Tibial artery (tissue), 4 donors: Measurements from ENCODE around the gene SLC25A21.

Experiments used
- DNase-seq, 2 donors: peaks; one replicate each; pipeline ENCODE4 v3.0.0-alpha.2; 2019
- H3K27ac ChIP-seq, 2 donors: fragments of 200-600 bp; sonication (generic) in 1 of 2; 1 replicate in 1 of 2; 2 replicates in 1 of 2; pipeline ENCODE4 v1.5.1; 2018 to 2019; ENCODE audit warnings: mild to moderate bottlenecking in 1 of 2
- H3K27me3 ChIP-seq, 2 donors: fragments of 200-600 bp; sonication (generic) in 1 of 2; one replicate each; pipeline versions ENCODE4 v1.5.1 to v1.6.0; 2016 to 2019
- H3K36me3 ChIP-seq, 3 donors: fragments of 200-600 bp; sonication (generic) in 2 of 3; one replicate each; pipeline ENCODE4 v1.5.1; 2016 to 2019; ENCODE audit warnings: mild to moderate bottlenecking in 2 of 3
- H3K4me1 ChIP-seq, 4 donors: fragments of 200-600 bp; sonication (generic) in 2 of 4; 1 replicate in 3 of 4; 2 replicates in 1 of 4; pipeline ENCODE4 v1.5.1; 2016 to 2019
- H3K4me3 ChIP-seq, 2 donors: fragments of 200-600 bp; sonication (generic) in 1 of 2; 1 replicate in 1 of 2; 2 replicates in 1 of 2; pipeline ENCODE4 v1.5.1; 2018 to 2019; ENCODE audit warnings: mild to moderate bottlenecking in 2 of 2
- H3K9me3 ChIP-seq, 3 donors: fragments of 200-600 bp; sonication (generic) in 1 of 3; one replicate each; pipeline ENCODE4 v1.5.1; 2016 to 2019
- CTCF ChIP-seq, 2 experiments: fragments of 200-600 bp in 1 of 2; fragments of 450-650 bp in 1 of 2; IDR thresholded peaks; one replicate each; pipeline ENCODE4 v1.5.1; 2017 to 2019; ENCODE audit warnings: antibody characterized with exemption in 2 of 2, mild to moderate bottlenecking in 1 of 2, moderate library complexity in 1 of 2
- intact Hi-C: fragments of 100-400 bp; cut with DNase I; formaldehyde crosslinking; loops from one replicate; pipeline ENCODE4 v1.15.0; 2023; ENCODE audit warnings: low total_unique reads

The SLC25A21 gene

GRCh38 chr14:36848213-36848612 lies 324.2 kb downstream of the SLC25A21 start:
- H3K27ac ChIP-seq = no peak overlapping the region
- no peaks in the 10 kb centered on the region for H3K4me1 ChIP-seq
- no peaks in the 10 kb centered on the region for H3K27me3 ChIP-seq
- no peaks in the 10 kb centered on the region for H3K36me3 ChIP-seq
- no peaks in the 10 kb centered on the region for H3K9me3 ChIP-seq
- intact Hi-C loops = no loop called here
- TF ChIP-seq CTCF (IDR thresholded peaks at IDR 0.05) = no peak
- DNase-seq = no peak
- no peak overlapping the region for H3K4me3 ChIP-seq

GRCh38 chr14:36847366-36847765 lies 325.0 kb downstream of the SLC25A21 start:
- Histone ChIP-seq H3K4me1 (no peaks in the 10 kb centered on the region), H3K4me3 (no peak overlapping the region), H3K36me3 (no peaks in the 10 kb centered on the region), H3K27me3 (no peaks in the 10 kb centered on the region), H3K9me3 (no peaks in the 10 kb centered on the region), H3K27ac (no peak overlapping the region)
- no peak for TF ChIP-seq CTCF (IDR thresholded peaks at IDR 0.05)
- no peak for DNase-seq
- intact Hi-C loops = no loop called here

- intact Hi-C loops = no loop called here
- no peaks in the 10 kb centered on the region for H3K9me3 ChIP-seq
- no peaks in the 10 kb centered on the region for H3K36me3 ChIP-seq
- no peak overlapping the region for H3K27ac ChIP-seq
- no peak overlapping the region for H3K4me3 ChIP-seq
- H3K27me3 ChIP-seq = no peaks in the 10 kb centered on the region
- no peaks in the 10 kb centered on the region for H3K4me1 ChIP-seq
- TF ChIP-seq CTCF (IDR thresholded peaks at IDR 0.05) = no peak
- no peak for DNase-seq
These were observed 326.9 kb downstream of the SLC25A21 start for GRCh38 chr14:36845356-36846012.

- H3K27me3 ChIP-seq = no peaks in the 10 kb centered on the region
- TF ChIP-seq CTCF (IDR thresholded peaks at IDR 0.05) = no peak
- H3K27ac ChIP-seq = no peak overlapping the region
- no peaks in the 10 kb centered on the region for H3K4me1 ChIP-seq
- no peaks in the 10 kb centered on the region for H3K36me3 ChIP-seq
- DNase-seq = no peak
- no peak overlapping the region for H3K4me3 ChIP-seq
- intact Hi-C loops = no loop called here
- no peaks in the 10 kb centered on the region for H3K9me3 ChIP-seq
These were observed 327.8 kb downstream of the SLC25A21 start for GRCh38 chr14:36844443-36845195.

GRCh38 chr14:36843410-36843809 lies 329.0 kb downstream of the SLC25A21 start:
- Histone ChIP-seq H3K9me3 (no peaks in the 10 kb centered on the region), H3K4me1 (no peaks in the 10 kb centered on the region), H3K27me3 (no peaks in the 10 kb centered on the region), H3K27ac (no peak overlapping the region), H3K36me3 (no peaks in the 10 kb centered on the region), H3K4me3 (no peak overlapping the region)
- intact Hi-C loops = no loop called here
- no peak for DNase-seq
- TF ChIP-seq CTCF (IDR thresholded peaks at IDR 0.05) = no peak
